ENCODE data around the gene NAMPT.

DNA sequence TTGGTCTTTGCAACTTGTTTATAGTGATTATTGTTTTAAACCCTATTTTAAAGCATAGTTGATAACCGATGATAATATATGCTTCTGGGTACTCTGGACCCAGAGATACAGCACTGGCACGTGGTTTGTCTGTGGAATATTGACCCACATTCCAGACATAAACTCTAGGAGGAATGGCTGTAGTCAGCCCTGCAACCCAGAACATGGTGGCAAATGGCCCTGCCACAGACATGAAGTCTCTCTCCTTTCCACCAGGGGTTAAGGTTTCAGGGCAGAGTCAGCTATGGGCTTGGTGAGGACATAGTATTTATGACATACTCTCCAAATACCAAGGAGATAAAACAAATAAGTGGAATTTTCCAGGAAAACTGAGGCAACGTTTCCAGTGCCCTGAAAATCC, 83.6 kb downstream of the NAMPT start:
- TF ChIP-seq POLR2AphosphoS5 (IDR thresholded peaks at IDR 0.05; ENCODE audit: low read depth, low read length) (no peak), TAF1 (IDR thresholded peaks at IDR 0.05; ENCODE audit: low read depth, low read length) (no peak)
